ENCODE results near the gene SERPINC1.

The SERPINC1 gene

DNA sequence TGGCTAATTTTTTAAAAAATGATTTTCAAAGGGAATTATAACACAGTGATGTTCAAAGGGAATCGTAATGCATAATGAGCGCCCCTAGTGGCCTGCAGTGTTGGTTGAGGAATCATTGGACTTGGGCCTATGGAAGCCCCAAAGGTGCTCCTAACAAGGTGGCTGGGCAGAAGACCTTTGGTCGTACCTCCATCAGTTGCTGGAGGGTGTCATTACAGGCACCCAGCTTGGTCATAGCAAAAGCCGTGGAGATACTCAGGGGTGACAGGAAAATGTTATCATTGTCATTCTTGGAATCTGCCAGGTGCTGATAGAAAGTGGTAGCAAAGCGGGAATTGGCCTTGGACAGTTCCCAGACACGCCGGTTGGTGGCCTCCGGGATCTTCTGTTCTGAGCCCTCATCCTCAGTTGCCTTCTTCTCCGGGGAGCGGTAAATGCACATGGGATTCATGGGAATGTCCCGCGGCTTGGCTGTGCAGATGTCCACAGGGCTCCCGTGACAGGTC is 2.7 kb downstream of the SERPINC1 start:
- H3K4me3 ChIP-seq (ENCODE audit: low read length), result no peak overlapping the region
- no peak for DNase-seq (ENCODE audit: low read depth)
- TF ChIP-seq, protein P1, sequence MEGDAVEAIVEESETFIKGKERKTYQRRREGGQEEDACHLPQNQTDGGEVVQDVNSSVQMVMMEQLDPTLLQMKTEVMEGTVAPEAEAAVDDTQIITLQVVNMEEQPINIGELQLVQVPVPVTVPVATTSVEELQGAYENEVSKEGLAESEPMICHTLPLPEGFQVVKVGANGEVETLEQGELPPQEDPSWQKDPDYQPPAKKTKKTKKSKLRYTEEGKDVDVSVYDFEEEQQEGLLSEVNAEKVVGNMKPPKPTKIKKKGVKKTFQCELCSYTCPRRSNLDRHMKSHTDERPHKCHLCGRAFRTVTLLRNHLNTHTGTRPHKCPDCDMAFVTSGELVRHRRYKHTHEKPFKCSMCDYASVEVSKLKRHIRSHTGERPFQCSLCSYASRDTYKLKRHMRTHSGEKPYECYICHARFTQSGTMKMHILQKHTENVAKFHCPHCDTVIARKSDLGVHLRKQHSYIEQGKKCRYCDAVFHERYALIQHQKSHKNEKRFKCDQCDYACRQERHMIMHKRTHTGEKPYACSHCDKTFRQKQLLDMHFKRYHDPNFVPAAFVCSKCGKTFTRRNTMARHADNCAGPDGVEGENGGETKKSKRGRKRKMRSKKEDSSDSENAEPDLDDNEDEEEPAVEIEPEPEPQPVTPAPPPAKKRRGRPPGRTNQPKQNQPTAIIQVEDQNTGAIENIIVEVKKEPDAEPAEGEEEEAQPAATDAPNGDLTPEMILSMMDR (conservative IDR thresholded peaks at IDR 0.05; ENCODE audit: low read length), result peak; percentile 52

DNA sequence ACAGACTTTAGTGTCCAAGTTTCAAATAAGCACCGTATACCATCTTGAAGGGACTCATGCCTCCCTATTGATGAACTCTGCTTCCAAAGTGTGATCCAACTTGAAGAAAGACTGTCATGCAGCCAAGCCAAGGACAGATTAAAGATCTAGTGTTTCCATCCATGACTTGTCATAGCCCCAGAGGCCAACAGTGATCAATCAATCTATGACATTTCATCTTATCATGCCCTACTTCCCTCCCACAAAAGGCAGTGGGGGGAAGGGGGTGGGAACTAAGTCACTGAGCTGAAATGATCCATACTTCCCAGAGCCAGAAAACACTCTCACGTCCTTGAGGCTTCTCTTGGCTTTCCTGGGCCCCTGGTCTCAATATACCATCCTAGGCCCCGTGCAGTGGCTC is 4.0 kb downstream of the SERPINC1 start:
- no peak for DNase-seq (ENCODE audit: low read depth)
- TF ChIP-seq, protein P1 (conservative IDR thresholded peaks at IDR 0.05; ENCODE audit: low read length), result no peak
- H3K4me3 ChIP-seq (ENCODE audit: low read length), result no peak overlapping the region

DNA sequence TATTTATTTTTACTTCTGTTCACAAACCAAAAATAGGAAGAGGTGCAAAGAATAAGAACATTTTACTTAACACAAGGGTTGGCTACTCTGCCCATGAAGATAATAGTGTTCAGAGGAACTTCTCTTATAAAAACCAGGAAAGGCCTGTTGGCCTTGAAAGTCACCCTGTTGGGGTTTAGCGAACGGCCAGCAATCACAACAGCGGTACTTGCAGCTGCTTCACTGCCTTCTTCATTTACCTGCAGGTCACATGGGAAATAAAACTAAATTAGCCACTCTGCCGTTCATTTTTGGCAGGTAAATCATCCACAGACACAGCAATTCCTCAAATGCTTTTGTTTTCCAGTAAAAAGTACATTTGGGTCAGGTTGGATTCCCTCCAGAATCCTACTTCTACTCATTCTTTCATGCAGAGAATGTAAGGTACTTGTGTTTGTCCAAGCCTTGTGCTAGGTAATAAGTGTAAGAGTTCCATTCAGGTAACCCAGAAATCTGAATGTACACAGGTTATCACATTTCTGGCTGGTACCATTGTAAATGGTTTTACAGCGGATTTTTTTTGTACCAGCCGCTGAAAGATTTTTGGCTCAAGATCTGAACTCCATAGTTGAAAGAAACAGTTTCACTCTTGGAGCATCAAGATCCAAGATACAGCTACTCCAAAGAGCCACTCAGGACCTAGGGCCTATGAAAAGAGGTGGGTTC is 13.1 kb downstream of the SERPINC1 start:
- TF ChIP-seq, protein P1 (conservative IDR thresholded peaks at IDR 0.05; ENCODE audit: low read length), result no peak
- no peak for DNase-seq (ENCODE audit: low read depth)
- H3K4me3 ChIP-seq (ENCODE audit: low read length), result no peak overlapping the region

DNA sequence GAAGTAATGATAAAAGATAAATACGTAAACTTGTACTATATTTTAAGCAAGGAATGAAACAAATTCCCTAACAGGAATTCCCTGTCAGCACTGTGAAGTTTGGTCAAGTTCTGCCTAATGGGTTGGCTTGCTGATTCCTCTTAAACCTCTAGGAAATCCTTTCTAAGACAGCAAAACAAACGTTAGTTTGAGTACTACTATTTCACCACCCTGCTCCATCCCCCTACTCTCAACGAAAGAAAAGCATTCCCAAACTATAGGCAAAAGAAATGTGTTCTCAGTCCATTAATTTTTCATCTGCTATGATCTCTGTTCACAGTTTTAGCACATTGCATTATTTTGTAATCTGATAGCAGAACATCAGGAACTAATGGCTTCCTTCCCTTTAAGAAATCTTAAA is 16.1 kb downstream of the SERPINC1 start:
- no peak overlapping the region for H3K4me3 ChIP-seq (ENCODE audit: low read length)
- TF ChIP-seq, protein P1 (conservative IDR thresholded peaks at IDR 0.05; ENCODE audit: low read length), result no peak
- no peak for DNase-seq (ENCODE audit: low read depth)

DNA sequence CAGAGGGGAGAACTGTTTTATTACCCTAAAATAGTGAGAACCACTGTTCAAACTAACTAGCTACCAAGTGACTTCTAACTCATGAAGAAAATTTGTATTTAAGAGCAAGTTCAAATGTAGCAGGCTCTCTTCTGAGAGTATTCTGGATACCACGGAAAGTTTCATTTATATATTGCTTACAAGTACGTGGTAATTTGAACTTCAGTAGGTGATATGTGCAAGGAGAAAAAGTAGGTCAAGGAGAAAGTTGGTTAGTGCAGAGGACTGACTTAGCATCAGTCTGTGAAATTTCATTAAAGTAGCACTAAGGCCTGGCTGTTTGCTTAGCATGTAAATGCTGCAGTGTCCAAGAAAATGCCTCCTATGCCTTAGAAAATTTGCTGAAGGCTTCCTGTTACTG is 16.7 kb downstream of the SERPINC1 start:
- H3K4me3 ChIP-seq (ENCODE audit: low read length), result no peak overlapping the region
- no peak for DNase-seq (ENCODE audit: low read depth)
- TF ChIP-seq, protein P1 (conservative IDR thresholded peaks at IDR 0.05; ENCODE audit: low read length), result no peak

DNA sequence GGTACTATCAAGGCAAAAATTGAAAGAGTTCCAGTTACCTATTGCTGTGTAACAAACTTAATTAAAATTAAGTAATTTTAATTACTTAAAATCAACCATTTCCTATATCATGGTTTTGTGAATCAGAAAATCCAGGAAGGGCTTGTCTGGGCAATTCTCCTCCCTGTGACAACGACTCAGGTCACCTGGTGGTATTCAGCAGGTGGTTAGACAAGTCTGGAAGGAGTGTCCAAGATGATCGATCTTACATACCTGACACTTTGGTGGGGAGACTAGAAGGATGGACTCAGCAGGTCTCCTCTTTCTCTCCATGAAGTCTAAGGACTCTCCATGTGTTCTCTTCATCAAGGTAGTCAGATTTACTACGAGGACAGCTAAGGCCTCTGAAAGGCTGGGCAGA is 22.9 kb downstream of the SERPINC1 start:
- no peak for DNase-seq (ENCODE audit: low read depth)
- TF ChIP-seq, protein P1 (conservative IDR thresholded peaks at IDR 0.05; ENCODE audit: low read length), result no peak

DNA sequence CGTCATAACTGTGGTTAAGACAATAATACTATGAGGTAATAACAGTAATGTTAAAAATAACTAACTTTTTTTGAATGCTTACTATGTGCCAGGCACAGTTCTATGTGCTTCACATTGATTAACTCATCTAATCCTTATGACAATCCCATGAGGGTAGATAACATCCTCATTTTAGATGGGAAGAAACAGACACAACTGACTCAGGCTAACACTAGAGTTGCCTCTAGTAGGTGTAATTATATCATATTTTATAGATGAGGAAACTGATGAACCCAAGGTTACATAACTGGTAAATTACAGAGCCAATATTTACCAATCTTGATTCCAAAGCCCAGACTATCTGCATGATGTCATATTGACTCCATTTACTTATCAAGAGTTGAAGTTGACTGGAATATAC is 23.5 kb downstream of the SERPINC1 start:
- DNase-seq (ENCODE audit: low read depth), result no peak
- TF ChIP-seq, protein P1 (conservative IDR thresholded peaks at IDR 0.05; ENCODE audit: low read length), result no peak

More for the DNA sequence above, 22.9 kb downstream of the SERPINC1 start:
- no peak overlapping the region for H3K4me3 ChIP-seq (ENCODE audit: low read length)

More for the DNA sequence above, 23.5 kb downstream of the SERPINC1 start:
- H3K4me3 ChIP-seq (ENCODE audit: low read length), result no peak overlapping the region
